NCI-H146 treated with DMSO at 0.1 percent for 48 hours (cell line): ENCODE data around the gene UVSSA.

Source experiments
- DNase-seq: peaks from one replicate; lab custom pipeline; 2025; ENCODE audit not compliant: unreplicated experiment; lab: John Stamatoyannopoulos, UW

The UVSSA gene

GRCh38 chr4:1348014-1348513 is 1.1 kb downstream of the UVSSA start:
- no peak for DNase-seq

DNA sequence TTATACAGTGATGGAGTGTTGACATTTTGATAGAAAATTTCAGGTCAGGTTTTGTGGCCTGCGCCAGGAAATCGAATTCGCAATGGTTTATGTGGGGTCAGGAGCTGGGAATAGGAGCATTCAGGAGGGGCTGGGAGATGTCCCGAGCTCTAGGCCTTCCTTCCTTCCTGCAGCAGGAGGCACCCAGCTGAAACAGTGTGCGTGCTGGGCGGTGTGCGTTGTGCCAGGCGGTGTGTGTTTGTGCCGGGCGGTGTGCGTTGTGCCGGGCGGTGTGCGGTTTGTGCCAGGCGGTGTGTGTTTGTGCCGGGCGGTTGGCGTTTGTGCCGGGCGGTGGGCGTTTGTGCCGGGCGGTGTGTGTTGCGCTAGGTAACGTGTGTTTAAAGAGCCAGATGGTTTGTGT is 1.7 kb downstream of the UVSSA start:
- no peak for DNase-seq

DNA sequence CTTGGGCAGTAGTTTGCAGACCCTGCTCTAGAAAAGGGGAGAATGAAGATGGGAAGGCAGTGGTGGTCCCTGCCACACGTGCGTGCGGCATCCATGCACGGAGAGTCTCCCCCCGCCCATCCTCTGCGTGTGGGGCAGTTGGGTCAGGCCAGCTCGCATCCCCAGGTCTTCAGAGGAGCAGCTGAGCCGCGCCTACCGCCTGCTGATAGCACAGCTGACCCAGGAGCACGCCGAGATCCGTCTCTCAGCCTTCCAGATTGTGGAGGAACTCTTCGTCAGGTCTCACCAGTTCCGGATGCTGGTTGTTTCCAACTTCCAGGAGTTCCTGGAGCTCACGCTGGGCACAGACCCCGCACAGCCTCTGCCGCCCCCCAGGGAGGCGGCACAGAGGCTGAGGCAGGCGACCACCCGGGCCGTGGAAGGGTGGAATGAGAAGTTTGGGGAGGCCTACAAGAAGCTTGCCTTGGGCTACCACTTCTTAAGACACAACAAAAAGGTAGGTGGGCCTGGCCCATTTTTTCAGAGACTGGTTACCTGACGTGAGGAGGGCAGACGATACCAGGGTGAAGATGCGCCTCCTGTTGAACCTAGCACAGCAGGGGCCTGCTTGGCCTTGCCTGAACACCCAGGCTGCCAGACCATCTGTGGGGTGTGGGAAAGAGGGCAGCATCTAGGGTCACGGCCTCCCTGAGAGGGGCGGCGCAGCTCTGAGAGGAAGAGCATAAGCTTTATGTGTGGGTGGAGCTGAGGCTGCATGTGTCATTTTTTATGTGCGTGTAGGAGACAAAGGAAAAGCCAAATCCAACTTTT is 2.6 kb downstream of the UVSSA start:
- no peak for DNase-seq

DNA sequence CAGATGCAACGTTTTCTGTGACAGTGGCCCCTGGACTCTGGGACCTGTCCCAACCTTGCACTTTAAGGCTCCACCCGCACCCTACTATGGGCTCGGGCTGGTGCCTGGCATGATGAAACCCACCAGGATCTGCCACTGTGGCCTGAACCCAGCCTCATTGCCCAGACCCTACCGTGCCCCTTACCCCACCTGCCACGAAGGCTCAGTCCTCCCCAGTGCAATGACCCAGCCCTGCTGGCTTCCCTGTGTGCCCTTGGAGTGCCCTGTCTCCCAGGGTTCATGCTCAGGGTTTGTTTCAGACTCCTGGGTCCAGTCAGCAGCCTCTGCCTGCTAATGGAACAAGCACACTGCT is 3.1 kb downstream of the UVSSA start:
- no peak for DNase-seq

GRCh38 chr4:1351854-1352566 is 5.0 kb downstream of the UVSSA start:
- DNase-seq: peak; percentile 7

DNA sequence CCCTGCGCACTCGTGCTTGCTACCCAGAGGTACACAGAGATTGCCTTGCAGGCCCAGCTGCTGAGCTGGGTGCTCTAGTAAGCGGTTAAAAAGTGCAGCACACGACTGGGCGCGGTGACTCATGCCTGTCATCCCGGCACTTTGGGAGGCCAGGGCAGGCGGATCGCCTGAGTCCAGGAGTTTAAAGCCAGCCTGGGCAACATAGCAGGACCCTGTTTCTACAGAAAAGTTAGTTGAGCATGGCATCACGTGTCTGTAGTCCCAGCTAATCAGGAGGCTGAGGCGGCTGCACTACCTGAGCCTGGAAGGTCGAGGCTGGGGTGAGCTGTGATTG is 5.5 kb downstream of the UVSSA start:
- DNase-seq: no peak

DNA sequence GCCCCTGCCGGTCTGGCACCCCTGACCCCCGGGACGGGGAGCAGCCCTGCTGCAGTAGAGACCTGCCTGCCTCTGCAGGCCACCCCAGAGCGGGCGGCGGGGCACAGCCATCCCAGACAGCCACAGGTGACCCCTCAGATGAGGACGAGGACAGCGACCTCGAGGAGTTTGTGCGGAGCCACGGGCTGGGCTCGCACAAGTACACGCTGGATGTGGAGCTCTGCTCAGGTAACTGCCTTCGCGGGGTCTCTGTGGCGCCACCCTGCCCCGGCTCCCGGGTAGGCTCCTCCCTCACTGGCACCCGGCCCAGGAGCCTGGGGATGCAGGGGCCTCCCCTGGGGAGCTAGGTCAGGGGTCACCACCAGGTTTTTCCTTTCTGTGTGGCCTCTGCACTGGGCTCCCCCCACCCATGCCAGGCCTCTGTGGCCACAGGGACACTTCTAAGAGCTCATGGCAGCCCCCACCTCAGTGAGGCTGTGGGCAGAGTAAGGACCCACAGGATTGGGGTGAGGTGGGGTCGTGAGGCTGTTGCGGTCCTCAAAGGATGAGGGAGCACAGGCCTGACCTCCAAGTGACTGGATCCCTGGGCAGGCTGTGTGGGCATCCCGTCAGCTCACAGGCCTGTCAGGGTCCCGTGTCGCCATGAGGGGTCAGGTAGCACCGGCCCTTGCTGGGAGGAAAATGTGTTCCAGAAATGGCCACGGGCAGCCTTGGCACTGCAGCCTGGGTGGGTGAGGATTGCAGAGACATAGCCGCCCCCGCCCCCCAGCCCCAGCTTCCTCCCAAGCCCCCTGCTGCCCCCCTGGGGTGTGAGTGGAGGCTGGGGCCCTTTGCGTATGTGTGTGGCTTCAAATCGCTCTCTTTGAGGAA is 6.4 kb downstream of the UVSSA start:
- DNase-seq: no peak

DNA sequence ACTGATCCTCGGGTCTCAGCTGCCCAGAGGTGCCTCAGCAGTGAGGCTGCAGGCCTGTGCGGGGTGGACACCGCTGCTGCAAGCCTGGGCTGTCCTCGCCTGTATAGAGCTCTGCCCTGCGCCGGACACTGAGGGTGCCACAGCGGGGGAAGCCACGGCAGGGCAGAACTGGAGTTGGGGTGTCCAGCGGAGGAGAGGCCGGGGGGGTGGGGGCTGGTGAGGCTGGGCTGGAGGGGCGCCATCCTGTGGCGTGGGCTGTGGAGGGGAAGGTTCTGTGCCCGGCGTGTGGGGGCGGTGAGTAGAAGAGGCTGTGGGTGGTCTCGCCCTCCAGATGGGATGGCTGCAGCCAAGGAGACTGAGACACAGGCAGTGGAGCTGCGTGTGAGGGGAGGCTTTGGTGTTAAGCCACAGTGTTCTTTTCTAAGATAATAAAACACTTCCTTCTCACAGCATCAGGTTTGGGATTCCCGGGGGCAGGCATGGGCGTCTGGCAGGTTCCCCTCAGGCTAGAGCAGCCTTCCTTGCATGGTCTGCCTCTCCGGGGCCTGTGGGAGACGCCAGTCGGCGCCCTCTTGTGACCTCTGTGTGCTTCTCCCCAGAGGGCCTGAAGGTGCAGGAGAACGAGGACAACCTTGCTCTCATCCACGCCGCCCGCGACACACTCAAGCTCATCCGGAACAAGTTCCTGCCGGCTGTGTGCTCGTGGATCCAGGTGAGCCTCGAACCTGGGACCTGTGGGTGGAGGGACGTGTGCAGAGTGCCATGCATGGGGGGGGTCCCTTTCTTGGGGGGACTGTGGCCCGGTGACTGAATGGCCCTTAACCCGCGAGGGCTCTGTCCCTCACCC is 7.4 kb downstream of the UVSSA start:
- DNase-seq: no peak

DNA sequence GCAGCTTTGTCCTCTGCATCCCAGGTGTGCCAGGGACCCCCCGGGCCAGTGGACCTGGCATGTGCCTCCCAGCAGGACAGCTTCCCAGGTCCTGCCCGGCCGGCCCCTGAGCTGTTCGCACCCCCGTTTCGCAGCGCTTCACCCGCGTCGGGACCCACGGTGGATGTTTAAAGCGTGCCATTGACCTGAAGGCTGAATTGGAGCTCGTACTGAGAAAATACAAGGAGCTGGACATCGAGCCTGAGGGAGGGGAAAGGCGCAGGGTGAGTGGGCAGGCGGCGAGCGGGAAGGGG is 7.9 kb downstream of the UVSSA start:
- no peak for DNase-seq

- DNase-seq: no peak
Observed at GRCh38 chr4:1355378-1355777, 8.4 kb downstream of the UVSSA start.

DNA sequence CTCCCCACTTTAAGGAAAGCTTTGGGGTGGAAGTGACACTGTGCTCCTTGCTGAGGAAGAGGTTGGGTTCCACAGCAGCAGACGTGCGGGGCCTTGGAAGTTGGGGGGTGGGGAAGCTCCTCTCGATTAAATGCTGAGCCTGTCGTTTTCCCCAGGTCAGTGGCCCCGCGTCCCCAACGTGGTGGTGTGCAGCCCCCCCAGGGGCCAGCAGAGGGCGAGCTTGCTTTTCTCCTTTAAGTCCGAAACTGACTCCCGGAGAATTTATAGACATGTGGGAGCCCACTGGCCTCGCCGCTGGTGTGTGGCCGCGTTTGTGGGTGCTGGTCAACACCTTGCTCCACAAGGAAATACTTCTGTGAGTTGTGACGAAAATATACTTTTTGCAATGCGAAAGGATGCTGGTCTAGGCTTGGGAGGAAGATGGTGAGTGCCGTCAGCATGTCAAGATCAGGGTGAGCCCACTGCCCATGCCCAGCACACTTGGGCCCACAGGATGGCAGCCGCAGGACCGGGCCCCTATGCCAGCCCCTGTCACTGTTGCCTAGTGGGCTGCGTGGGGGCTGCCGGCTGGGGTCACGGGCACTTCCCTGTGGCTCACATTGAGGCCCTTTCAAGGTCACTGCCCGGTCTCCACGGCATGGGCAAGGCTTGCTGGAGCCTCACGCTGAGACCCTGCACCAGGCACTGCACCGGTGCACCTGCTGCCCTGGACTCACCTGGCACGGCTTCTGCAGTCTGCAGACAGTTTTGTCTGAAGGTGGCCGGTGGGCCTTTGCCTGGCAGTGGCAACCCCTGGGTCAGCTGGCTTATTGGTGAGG is 9.4 kb downstream of the UVSSA start:
- DNase-seq: no peak

- no peak for DNase-seq
Observed at GRCh38 chr4:1357356-1358248, 10.6 kb downstream of the UVSSA start.

GRCh38 chr4:1358421-1359143 is 11.6 kb downstream of the UVSSA start:
- DNase-seq: no peak

- DNase-seq: no peak
Observed at GRCh38 chr4:1359144-1359501, 12.1 kb downstream of the UVSSA start.

DNA sequence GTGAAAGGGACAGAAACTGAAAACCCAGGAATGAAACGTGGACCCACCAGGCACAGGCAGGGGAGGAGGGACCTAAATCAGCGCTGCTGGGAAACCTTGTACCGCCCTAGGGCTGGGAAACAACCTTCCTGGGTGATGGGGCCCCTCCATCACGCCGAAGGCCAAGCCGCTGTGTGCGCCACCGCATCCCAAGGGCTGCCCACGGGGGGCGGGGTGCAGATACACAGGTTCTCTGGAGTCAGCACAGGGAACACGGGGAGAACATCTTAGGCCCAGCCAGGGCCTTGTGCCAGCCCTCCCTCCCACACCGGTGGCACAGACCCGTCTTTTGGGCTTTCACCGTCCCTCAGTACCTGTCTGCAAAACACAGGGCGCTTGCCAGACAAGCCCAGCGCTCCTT is 13.0 kb downstream of the UVSSA start:
- no peak for DNase-seq

- no peak for DNase-seq
Observed at GRCh38 chr4:1360423-1361283, 13.6 kb downstream of the UVSSA start.

GRCh38 chr4:1361431-1361830 is 14.4 kb downstream of the UVSSA start:
- no peak for DNase-seq

GRCh38 chr4:1362046-1362445 is 15.0 kb downstream of the UVSSA start:
- no peak for DNase-seq
